Small intestine (tissue), 7 donors: ENCODE results near the gene LPAR1. TPM values are rescaled to one million over a fixed set of nuclear protein-coding genes. Genes with fewer than 3 reads are reported as not detected.
A peak's percentile ranks its signal among the peaks of the same experiment; 100 is the strongest.

Experiments
- DNase-seq, 2 donors: peaks; one replicate each; pipeline versions ENCODE4 v3.0.0 to v3.0.0-alpha.2; 2013
- FAIRE-seq: peaks from 2 replicates; lab custom pipeline; 2012; peaks lifted over from hg19 to GRCh38; lab: Jason Lieb, UNC
- H3K27ac ChIP-seq, 3 donors: one replicate each; pipeline ENCODE4 v1.5.1; 2013; ENCODE audit warnings: low read length in 2 of 3, mild to moderate bottlenecking in 2 of 3, control low read depth in 1 of 3, inconsistent platforms in 1 of 3, low read depth in 1 of 3, moderate library complexity in 1 of 3
- H3K27me3 ChIP-seq, 3 donors: one replicate each; pipeline ENCODE4 v1.6.1; 2013; ENCODE audit warnings: low read length in 3 of 3, inconsistent platforms in 1 of 3; ENCODE audit not compliant: control insufficient read depth in 3 of 3, insufficient read depth in 3 of 3
- H3K36me3 ChIP-seq, 3 donors: one replicate each; pipeline ENCODE4 v1.6.1; 2013; ENCODE audit warnings: low read length in 3 of 3, inconsistent platforms in 1 of 3, low read depth in 1 of 3, mild to moderate bottlenecking in 1 of 3, moderate library complexity in 1 of 3; ENCODE audit not compliant: control insufficient read depth in 3 of 3, insufficient read depth in 2 of 3
- H3K4me1 ChIP-seq, 3 donors: one replicate each; pipeline ENCODE4 v1.6.1; 2013; ENCODE audit warnings: low read length in 2 of 3, inconsistent platforms in 1 of 3, low read depth in 1 of 3, mild to moderate bottlenecking in 1 of 3, moderate library complexity in 1 of 3; ENCODE audit not compliant: control insufficient read depth in 3 of 3, insufficient read depth in 2 of 3
- H3K4me3 ChIP-seq, 3 donors: one replicate each; pipeline ENCODE4 v1.5.1; 2013; ENCODE audit warnings: low read length in 3 of 3, control low read depth in 1 of 3, inconsistent platforms in 1 of 3, low read depth in 1 of 3, mild to moderate bottlenecking in 1 of 3, moderate library complexity in 1 of 3
- H3K9me3 ChIP-seq, 2 donors: one replicate each; pipeline ENCODE4 v1.6.1; 2013; ENCODE audit warnings: low read depth in 1 of 2, low read length in 1 of 2; ENCODE audit not compliant: control insufficient read depth in 2 of 2, insufficient read depth in 1 of 2
- WGBS, 3 donors: extraction: QIAGEN DNeasy Blood & Tissue Kit; methylation state at CpG; one replicate each; pipeline ENCODE4 v1.1.7; 2013; 5-methylcytosine and 5-hydroxymethylcytosine counted together
- polyA plus RNA-seq, 4 donors: library from polyadenylated mRNA; stranded (reverse) in 3 of 4; unstranded in 1 of 4; fragments of 200-250 nt in 3 of 4; fragments of 120-200 nt in 1 of 4; gene quantifications; one replicate each; pipeline versions ENCODE4 v1.2.1 to v1.2.3, GENCODE V29; 2013
- donor health status: healthy with polysubstance abuse.
- donor health status: control.
- donor health status: control.
- donor health status: Bipolar disorder and iron deficiency.
- donor health status: healthy.

LPAR1 gene
- polyA plus RNA-seq, 4 donors = 7.4 to 15.7 (median 11.4) TPM

DNA sequence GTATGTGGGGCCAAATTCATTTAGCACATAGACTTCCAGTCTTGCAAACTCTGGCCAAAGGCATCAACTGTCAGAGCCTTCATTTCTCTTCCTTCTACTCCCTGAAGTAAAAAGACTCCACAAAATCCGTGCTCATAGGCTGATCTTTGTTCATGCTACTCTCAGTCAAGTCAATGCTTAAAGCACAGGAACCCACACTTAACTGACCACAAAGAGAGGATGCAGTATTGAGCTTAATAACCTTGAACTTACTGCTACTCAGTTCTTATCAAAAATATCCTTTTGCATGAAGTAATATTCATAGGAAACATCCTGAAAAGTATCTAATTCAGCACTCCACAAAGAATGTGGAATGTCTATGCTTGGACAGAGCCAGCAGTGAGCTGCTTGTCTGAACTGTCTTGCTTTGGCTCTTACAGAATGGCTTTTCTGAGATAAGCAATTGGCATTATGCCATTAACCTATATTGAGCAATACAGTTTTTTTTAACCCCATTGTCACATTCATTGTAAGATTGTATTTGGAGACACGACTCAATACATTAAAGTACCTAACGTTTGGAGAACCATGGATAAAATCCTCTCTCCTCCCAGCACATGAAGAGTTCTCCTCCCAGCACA is 21.7 kb downstream of the LPAR1 start:
- Histone ChIP-seq H3K4me1 (peaks cover 7 to 29% (median 16%) of the 10 kb centered on the region in 3 donors), H3K9me3 (no peaks in the 10 kb centered on the region), H3K27me3 (no peaks in the 10 kb centered on the region), H3K36me3 (no peaks in the 10 kb centered on the region), H3K4me3 (no peak overlapping the region), H3K27ac (peak overlapping the region in 1 of 3 donors; percentile 32)
- 4 to 19% (median 9%) methylated on average over 3 of the region's 3 CpGs for WGBS, 3 donors
- peak; percentile 76 to 80 for DNase-seq
- FAIRE-seq = no peak

DNA sequence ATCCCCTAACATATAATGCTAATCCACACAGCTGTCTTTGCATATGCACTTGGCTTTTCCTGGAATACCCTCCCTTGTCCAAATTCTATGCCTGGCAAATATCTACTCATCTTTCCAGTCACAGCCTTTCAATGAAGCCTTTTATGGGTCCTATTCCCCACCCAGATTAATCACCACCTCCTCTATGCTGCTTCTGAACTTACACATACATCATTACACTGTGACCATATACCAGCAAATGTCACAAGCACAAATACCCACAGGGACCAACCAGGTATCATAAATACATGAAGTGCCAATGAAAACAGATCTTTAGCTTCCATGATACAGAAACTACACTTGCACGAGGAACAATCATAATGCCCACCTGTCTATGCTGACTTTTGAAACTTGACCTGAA is 22.3 kb downstream of the LPAR1 start:
- WGBS, 3 donors = 13 to 41% (median 14%) methylated on average over 1 of the region's 1 CpG
- FAIRE-seq = no peak
- peak; percentile 17 to 23 for DNase-seq
- no peaks in the 10 kb centered on the region for H3K36me3 ChIP-seq
- no peak overlapping the region for H3K4me3 ChIP-seq
- H3K4me1 ChIP-seq = peaks cover 7 to 29% (median 16%) of the 10 kb centered on the region in 3 donors
- H3K27me3 ChIP-seq = no peaks in the 10 kb centered on the region
- no peak overlapping the region for H3K27ac ChIP-seq
- no peaks in the 10 kb centered on the region for H3K9me3 ChIP-seq

- Histone ChIP-seq H3K27ac (no peak overlapping the region), H3K36me3 (no peaks in the 10 kb centered on the region), H3K27me3 (no peaks in the 10 kb centered on the region), H3K9me3 (no peaks in the 10 kb centered on the region), H3K4me3 (no peak overlapping the region), H3K4me1 (peaks cover 7 to 29% (median 12%) of the 10 kb centered on the region in 3 donors)
- 26 to 63% (median 34%) methylated on average over 1 of the region's 1 CpG for WGBS, 3 donors
- no peak for FAIRE-seq
- DNase-seq = no peak
Observed at GRCh38 chr9:111013707-111014106, 24.6 kb downstream of the LPAR1 start.

DNA sequence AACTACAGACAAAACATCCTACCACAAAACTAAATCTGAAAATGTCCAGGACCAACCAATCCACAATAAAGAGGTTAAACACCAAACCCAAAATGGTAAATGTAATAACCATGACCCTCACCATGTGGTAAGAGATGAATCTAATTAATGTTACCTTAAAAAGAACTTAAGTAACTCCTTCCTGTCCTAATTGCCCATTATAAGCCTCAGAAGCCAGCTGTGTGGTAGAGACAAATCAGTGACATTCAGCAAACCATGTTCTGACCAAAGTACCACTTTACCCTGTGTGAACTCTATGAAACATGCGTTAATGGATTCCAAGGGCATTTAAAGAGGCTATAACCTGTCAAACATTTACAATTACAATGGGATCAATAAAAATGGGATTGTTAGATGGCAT is 25.0 kb downstream of the LPAR1 start:
- no peak for FAIRE-seq
- Histone ChIP-seq H3K36me3 (no peaks in the 10 kb centered on the region), H3K27ac (no peak overlapping the region), H3K4me3 (no peak overlapping the region), H3K4me1 (peaks cover 7 to 29% (median 12%) of the 10 kb centered on the region in 3 donors), H3K27me3 (no peaks in the 10 kb centered on the region), H3K9me3 (no peaks in the 10 kb centered on the region)
- 15 to 53% (median 17%) methylated on average over 1 of the region's 1 CpG for WGBS, 3 donors
- DNase-seq = peak; percentile 48 to 79

GRCh38 chr9:111008158-111009075 is 29.9 kb downstream of the LPAR1 start:
- no peaks in the 10 kb centered on the region for H3K36me3 ChIP-seq
- no peak for DNase-seq
- H3K27me3 ChIP-seq = no peaks in the 10 kb centered on the region
- no peak overlapping the region for H3K4me3 ChIP-seq
- peak overlapping the region in 1 of 3 donors; percentile 11 for H3K27ac ChIP-seq
- 68 to 76% (median 72%) methylated on average over 7 of the region's 7 CpGs for WGBS, 3 donors
- peaks cover 4 to 9% (median 4%) of the 10 kb centered on the region in 3 donors for H3K4me1 ChIP-seq
- FAIRE-seq = peak; percentile 19
- no peaks in the 10 kb centered on the region for H3K9me3 ChIP-seq

- H3K36me3 ChIP-seq = no peaks in the 10 kb centered on the region
- H3K4me3 ChIP-seq = no peak overlapping the region
- 23 to 65% (median 47%) methylated on average over 1 of the region's 1 CpG for WGBS, 3 donors
- H3K9me3 ChIP-seq = no peaks in the 10 kb centered on the region
- H3K27ac ChIP-seq = peak overlapping the region in 2 of 3 donors; percentile 53 to 76
- FAIRE-seq (peak; percentile 53), DNase-seq (peak; percentile 86 to 96)
- peaks cover 4 to 8% (median 4%) of the 10 kb centered on the region in 3 donors for H3K4me1 ChIP-seq
- H3K27me3 ChIP-seq = no peaks in the 10 kb centered on the region
Observed at GRCh38 chr9:111005746-111006470, 32.4 kb downstream of the LPAR1 start.

GRCh38 chr9:111004936-111005335 is 33.3 kb downstream of the LPAR1 start:
- Histone ChIP-seq H3K4me1 (peaks cover 4 to 8% (median 4%) of the 10 kb centered on the region in 3 donors), H3K4me3 (no peak overlapping the region), H3K27ac (peak overlapping the region; percentile 20 to 76 (median 53)), H3K9me3 (no peaks in the 10 kb centered on the region), H3K36me3 (no peaks in the 10 kb centered on the region), H3K27me3 (no peaks in the 10 kb centered on the region)
- peak; percentile 56 to 69 for DNase-seq
- 68 to 84% (median 69%) methylated on average over 5 of the region's 5 CpGs for WGBS, 3 donors
- FAIRE-seq = no peak

- WGBS, 3 donors = 91 to 96% (median 94%) methylated on average over 3 of the region's 3 CpGs
- no peak overlapping the region for H3K27ac ChIP-seq
- H3K4me1 ChIP-seq = peaks cover 4 to 8% (median 4%) of the 10 kb centered on the region in 3 donors
- no peaks in the 10 kb centered on the region for H3K27me3 ChIP-seq
- FAIRE-seq (no peak), DNase-seq (no peak)
- H3K9me3 ChIP-seq = no peaks in the 10 kb centered on the region
- H3K4me3 ChIP-seq = no peak overlapping the region
- no peaks in the 10 kb centered on the region for H3K36me3 ChIP-seq
Observed at GRCh38 chr9:111003182-111003581, 35.1 kb downstream of the LPAR1 start.
